Fibroblast of skin of right quadriceps (primary cell): Measurements from ENCODE around the gene SEPTIN2.
A peak's percentile ranks its signal among the peaks of the same experiment; 100 is the strongest.
"Not testable (repeated sequence)": the region's sequence is repeated elsewhere in the genome, so short reads cannot be mapped to it uniquely, and the experiment has no call there.

ENCODE experiments used
- DNase-seq: peaks from one replicate; pipeline ENCODE4 v3.0.0-alpha.2; 2013

The SEPTIN2 gene

DNA sequence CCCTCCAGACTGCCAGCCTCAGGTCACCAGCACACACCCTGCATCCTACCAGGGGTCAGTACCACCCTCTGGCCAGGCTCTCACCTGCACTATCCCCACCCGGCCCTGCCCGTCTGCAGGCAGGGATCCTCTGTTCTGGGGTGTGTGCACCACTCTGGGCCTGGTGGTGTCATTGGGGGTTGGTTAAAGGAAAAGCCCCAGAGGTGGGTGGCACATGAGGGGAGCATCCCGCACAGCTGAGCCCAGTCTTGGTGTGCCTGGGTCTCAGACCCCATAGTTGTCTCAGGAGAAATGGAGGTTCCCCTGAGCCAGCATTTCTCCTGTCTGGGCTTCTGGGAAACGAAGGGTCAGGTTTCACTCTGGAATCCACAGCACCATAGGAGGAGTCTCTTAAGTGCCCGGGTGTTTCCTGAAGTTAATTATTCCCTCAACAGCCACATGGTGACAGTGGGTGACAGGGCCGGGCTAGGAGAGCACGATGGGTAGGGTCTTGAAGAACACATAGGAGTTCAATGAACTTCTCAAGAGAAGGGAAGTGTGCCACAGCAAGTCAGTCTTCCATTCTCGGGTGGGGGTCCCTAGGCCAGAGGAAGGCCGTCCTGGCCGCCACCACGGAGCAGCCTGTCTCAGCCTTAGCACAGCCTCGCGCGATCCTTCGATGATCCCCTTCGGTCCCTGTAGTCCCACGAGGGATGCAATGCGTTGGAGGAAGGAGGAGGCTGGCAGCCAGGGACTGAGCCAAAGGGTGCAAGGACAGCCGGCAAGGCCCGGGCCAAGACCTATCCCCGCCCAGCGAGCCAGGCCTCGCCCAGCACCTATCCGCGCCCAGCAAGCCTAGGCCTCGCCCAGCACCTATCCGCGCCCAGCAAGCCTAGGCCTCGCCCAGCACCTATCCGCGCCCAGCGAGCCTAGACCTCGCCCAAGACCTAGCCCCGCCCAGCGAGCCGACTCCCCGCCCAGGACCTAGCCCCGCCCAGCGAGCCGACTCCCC lies 39.2 kb downstream of the SEPTIN2 start:
- peak; percentile 63 for DNase-seq

DNA sequence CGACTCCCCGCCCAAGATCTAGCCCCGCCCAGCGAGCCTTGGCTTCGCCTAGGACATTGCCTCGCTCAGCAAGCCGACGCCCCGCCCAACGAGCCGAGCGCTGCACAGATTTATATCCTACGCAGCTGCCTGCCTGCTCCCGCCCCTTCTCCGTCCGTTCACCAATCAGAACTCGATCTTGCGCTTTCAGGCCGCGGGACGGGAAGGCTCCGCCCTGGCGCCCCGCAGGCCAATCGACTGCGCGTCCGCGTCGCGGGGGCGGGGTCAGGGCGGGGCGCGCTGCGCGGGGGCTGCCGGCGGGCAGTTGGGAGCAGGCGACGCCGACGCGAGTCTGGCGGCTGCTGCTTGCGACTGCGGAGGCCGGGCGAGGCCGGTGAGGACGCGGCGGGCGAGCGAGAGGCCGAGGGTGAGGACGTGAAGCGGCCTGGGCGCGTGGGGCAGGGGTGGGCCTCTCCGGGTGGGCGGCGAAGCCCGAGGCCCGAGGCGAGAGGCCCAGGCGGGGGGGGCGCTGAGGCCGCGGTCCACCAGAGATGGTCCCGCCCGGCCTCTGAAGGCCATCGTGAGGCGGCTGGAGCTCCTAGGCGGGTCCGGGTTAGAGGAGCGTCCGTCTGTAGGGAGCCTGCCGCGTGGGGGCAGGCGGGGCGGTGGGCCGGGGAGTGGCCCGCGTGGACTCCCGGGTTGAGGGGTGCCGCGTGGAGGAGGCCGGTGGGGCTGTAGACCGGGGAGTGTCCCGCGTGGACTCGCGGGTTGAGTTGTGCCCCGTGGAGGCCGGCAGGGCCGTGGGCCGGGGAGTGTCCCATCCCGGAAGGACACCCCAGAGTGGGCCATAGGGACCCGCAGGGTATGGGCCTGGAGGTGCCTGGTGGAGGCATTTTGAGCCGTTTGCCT lies 40.5 kb downstream of the SEPTIN2 start, which contains the start of gene FARP2:
FARP2 (plus strand) TSS at position 303 of the 888 bp plus-strand sequence. CDS start 16,823 bp downstream, outside the sequence.
- DNase-seq, result peak; percentile 98

GRCh38 chr2:241356871-241357260 lies 41.1 kb downstream of the SEPTIN2 start:
- DNase-seq, result no peak

DNA sequence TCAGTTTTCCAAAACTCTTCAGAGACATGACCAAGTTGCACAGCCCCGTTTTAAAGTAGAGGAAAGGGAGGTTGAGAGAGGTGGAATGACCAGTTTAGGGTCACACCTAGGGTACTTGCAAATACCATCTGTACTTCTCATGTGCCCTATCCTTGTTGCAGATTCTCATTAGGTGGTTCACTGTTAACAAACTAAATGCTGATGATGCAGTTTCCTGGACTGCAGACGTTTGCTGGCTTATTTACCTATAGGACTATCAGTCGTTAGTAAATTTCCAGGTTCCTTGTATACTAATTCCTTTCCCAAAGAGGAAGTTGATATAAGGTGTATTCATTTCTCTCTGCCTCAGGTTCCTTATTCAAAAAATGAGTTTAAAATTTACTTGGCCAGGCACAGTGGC lies 41.8 kb downstream of the SEPTIN2 start:
- no peak for DNase-seq

DNA sequence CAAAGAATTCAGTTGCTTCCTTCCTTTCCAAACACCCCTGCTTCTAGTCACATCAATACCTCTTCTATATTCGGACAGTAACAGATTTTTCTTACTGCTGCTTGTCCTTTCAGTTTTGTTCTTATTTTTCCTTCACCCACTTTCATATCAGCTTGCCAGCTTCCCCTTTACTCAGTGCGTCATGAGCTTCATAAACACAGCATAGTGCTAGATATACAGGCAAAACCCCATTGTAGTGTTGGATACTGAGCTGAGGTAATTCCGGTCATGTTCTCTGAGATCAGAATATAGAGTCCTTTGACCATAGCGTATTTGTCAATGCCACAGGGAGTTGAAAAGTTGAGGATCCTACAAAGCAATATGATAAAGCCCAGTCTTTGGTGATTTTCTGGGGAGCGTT lies 42.7 kb downstream of the SEPTIN2 start:
- no peak for DNase-seq

- DNase-seq, result no peak
These were observed 43.8 kb downstream of the SEPTIN2 start for GRCh38 chr2:241359481-241360045.

DNA sequence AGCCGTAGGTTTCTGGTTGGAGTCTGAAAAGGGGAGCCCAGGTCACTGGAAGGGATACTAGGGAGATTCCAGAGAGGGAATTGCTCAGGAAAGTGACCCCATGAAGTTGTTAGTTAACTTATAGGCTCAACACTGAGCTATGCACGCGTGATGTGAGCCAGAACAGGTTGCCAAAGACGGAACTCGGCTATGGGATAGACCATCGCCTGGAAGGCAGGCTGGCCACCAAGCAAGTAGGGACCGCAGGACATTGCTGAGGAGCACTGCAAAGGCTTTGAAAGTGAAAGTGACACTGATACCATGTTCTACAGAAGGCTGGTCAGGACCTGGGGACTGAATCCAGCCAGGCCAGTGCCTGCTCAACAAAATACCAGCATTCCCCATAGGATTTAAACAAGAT lies 47.7 kb downstream of the SEPTIN2 start:
- DNase-seq, result no peak

- no peak for DNase-seq
These were observed 49.1 kb downstream of the SEPTIN2 start for GRCh38 chr2:241364781-241365180.

DNA sequence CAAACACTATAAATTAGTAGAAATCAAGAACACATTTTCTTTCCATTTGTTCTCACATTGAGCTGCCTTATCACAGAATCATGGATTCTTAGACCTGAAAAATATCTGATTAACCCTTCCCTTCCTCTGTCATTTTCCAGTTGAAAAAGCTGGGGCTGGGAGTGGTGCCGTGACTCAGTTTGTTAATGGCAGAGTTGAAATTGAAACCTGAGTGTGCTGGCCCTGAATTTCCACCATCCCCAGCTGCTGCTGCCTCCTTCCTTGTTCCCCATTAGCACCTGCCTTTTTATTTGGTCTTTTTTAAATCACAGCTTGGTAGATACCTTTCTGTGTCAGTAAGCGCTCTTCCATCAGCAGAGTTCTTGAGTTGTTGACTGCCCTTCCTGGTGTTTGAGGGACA lies 51.0 kb downstream of the SEPTIN2 start:
- DNase-seq, result no peak

- DNase-seq, result no peak
These were observed 52.9 kb downstream of the SEPTIN2 start for GRCh38 chr2:241368643-241369042.

- DNase-seq, result no peak
These were observed 56.8 kb downstream of the SEPTIN2 start for GRCh38 chr2:241372361-241372992.

DNA sequence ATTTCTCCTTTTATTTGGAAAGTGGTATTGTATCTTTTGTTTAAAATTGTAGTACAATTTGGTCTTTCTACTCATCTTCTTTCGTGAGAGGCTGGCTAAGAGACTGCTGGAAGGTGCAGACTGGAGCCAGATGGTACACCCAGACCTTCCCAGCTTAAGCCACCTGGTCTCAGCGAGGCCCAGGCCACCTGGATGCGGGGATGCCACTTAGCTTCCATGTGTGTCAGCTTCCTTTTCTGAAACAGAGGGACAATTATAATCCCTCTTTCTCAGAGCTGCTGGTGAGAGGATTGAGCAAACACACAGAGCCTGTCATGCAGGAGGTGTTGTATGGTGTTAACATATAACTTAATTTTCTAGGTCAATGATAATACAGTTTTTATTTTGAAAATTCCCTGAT lies 57.7 kb downstream of the SEPTIN2 start:
- no peak for DNase-seq

GRCh38 chr2:241373906-241374305 lies 58.2 kb downstream of the SEPTIN2 start:
- not testable (repeated sequence) for DNase-seq

- DNase-seq, result no peak
These were observed 59.6 kb downstream of the SEPTIN2 start for GRCh38 chr2:241375300-241375699.

GRCh38 chr2:241376808-241377207 lies 61.1 kb downstream of the SEPTIN2 start:
- no peak for DNase-seq

DNA sequence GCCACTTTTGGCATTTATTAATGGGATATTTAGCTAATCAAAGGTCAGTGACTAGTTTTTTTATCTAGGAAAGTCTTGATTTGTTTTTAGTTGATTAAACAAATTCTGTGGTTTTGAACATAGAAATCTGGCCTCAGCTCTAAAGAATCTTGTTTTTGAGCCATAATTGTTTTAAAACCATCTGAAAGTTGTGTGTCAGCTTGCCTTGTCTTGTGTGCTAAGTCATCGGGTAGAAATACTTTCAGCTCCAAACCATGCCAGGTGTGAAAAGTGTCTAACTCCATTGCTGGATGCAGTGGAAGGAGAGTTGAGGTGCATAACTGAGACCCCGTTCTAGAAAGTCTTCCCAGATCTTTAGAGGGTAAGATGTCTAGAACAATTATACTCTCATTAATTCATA lies 63.1 kb downstream of the SEPTIN2 start:
- DNase-seq, result peak; percentile 31

- DNase-seq, result peak; percentile 74
These were observed 64.1 kb downstream of the SEPTIN2 start for GRCh38 chr2:241379481-241380480.

DNA sequence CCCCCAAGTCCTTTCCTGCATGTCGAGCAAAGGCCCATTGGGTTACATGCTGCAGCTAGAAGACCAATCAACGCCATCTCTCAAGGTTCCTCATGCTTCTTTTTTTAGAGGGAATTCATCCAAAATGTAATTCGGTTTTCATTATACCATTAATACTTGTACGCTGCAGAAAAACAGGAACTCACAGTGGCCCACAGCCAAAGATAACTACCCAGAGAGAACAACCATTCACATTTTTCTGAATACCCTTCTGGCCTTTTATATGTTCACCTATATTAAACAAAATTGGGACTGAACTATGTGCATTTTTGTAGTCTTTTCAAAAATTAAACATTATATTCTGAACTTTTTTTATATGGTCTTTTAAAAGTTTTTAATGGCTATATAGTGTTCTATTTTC lies 66.1 kb downstream of the SEPTIN2 start:
- DNase-seq, result no peak

GRCh38 chr2:241385450-241385849 lies 69.7 kb downstream of the SEPTIN2 start:
- DNase-seq, result not testable (repeated sequence)

DNA sequence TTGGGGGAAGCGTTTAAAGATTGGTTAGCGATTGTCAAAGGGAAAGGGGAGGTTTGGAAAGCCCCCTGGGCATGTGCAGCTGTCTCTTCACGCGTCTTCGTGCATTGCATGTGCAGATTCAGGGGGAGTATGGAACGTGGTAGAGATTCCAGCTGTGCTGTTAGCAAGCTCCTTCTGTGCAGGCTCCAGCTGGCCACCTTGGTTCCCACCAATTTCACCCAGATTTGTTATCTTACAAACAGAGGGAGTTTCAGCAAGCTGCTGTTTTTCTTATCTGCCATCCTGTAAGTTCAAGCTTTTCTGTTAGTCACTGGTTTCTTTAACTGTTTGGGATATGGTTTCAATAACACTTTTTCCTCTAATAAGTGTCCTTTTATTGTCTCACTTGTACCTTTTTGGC lies 70.8 kb downstream of the SEPTIN2 start:
- no peak for DNase-seq

- DNase-seq, result no peak
These were observed 74.0 kb downstream of the SEPTIN2 start for GRCh38 chr2:241389697-241390096.
